GM23338 (cell line): ENCODE results near the gene UBE2J1. TPM values are rescaled to one million over a fixed set of nuclear protein-coding genes. Genes with fewer than 3 reads are reported as not detected.

Experiments used
- ATAC-seq: fragments of 200-7000 bp; cut with Tn5 transposase; 3 replicates; pipeline ENCODE4 v1.9.1; 2020
- DNase-seq: peaks from one replicate; pipeline ENCODE4 v3.0.0-alpha.2; 2015; ENCODE audit warnings: low spot score
- H2AFZ ChIP-seq: fragments of 200-600 bp; sonication (generic); 2 replicates; pipeline ENCODE4 v1.8.0; 2016; ENCODE audit warnings: antibody characterized with exemption, mild to moderate bottlenecking, moderate library complexity
- H3F3A ChIP-seq: fragments of 200-600 bp; sonication (generic); replicated peaks from 2 replicates; pipeline ENCODE4 v1.8.0; 2017; ENCODE audit warnings: antibody characterized with exemption, mixed run types, low read depth
- H3K27ac ChIP-seq: fragments of 200-600 bp; sonication (generic); 2 replicates; pipeline ENCODE4 v1.6.1; 2016; ENCODE audit warnings: low read depth
- H3K27me3 ChIP-seq: fragments of 200-600 bp; sonication (generic); 2 replicates; pipeline ENCODE4 v1.8.0; 2016; ENCODE audit warnings: mild to moderate bottlenecking, mixed run types, moderate library complexity; ENCODE audit not compliant: insufficient read depth
- H3K36me3 ChIP-seq: fragments of 200-600 bp; sonication (generic); 2 replicates; pipeline ENCODE4 v1.8.0; 2016; ENCODE audit warnings: mild to moderate bottlenecking; ENCODE audit not compliant: insufficient read depth
- H3K4me1 ChIP-seq: fragments of 200-600 bp; sonication (generic); 2 replicates; pipeline ENCODE4 v1.8.0; 2016; ENCODE audit warnings: mild to moderate bottlenecking, moderate library complexity; ENCODE audit not compliant: insufficient read depth
- H3K4me2 ChIP-seq: fragments of 200-600 bp; sonication (generic); 2 replicates; pipeline ENCODE4 v1.7.1; 2017; ENCODE audit warnings: mixed run types
- H3K4me3 ChIP-seq: fragments of 200-600 bp; sonication (generic); 2 replicates; pipeline ENCODE4 v1.6.1; 2016; ENCODE audit warnings: mixed run types
- H3K79me2 ChIP-seq: fragments of 200-600 bp; sonication (generic); replicated peaks from 2 replicates; pipeline ENCODE4 v1.8.0; 2017; ENCODE audit warnings: mild to moderate bottlenecking; ENCODE audit not compliant: insufficient read depth
- H3K9me2 ChIP-seq: fragments of 200-600 bp; sonication (generic); 2 replicates; pipeline ENCODE4 v1.8.0; 2017; ENCODE audit not compliant: insufficient read depth
- H4K20me1 ChIP-seq: fragments of 200-600 bp; sonication (generic); replicated peaks from 2 replicates; pipeline ENCODE4 v1.8.0; 2017; ENCODE audit warnings: mild to moderate bottlenecking; ENCODE audit not compliant: insufficient read depth
- H3K27ac Mint-ChIP-seq: 2 replicates; pipeline ENCODE4 v1.8.0; 2020; ENCODE audit warnings: inconsistent platforms, mild to moderate bottlenecking, moderate library complexity, mixed read lengths
- H3K27me3 Mint-ChIP-seq: 3 replicates; pipeline ENCODE4 v1.8.0; 2022; ENCODE audit warnings: low read depth, mild to moderate bottlenecking, moderate library complexity, mixed read lengths, inconsistent platforms; ENCODE audit not compliant: insufficient read depth, poor library complexity
- H3K36me3 Mint-ChIP-seq: 3 replicates; pipeline ENCODE4 v1.8.0; 2021; ENCODE audit warnings: low read depth, mild to moderate bottlenecking, inconsistent platforms, moderate library complexity, mixed read lengths
- H3K4me1 Mint-ChIP-seq: 3 replicates; pipeline ENCODE4 v1.8.0; 2020; ENCODE audit warnings: mild to moderate bottlenecking, inconsistent platforms, mixed read lengths
- H3K4me3 Mint-ChIP-seq: 3 replicates; pipeline ENCODE4 v1.8.0; 2021; ENCODE audit warnings: moderate library complexity, mild to moderate bottlenecking, inconsistent platforms, mixed read lengths
- H3K9me3 Mint-ChIP-seq: 3 replicates; pipeline ENCODE4 v1.8.0; 2020; ENCODE audit warnings: moderate library complexity, mild to moderate bottlenecking, inconsistent platforms, mixed read lengths
- CREB1 ChIP-seq: fragments of 250-450 bp; sonication (Bioruptor Pico); IDR thresholded peaks from 2 replicates; pipeline ENCODE4 v1.5.0; 2020; ENCODE audit warnings: low read depth, mild to moderate bottlenecking, moderate library complexity
- EZH2 ChIP-seq: fragments of 200-600 bp; sonication (generic); IDR thresholded peaks from one replicate; pipeline ENCODE4 v1.8.0; 2017; ENCODE audit warnings: antibody characterized with exemption, mild to moderate bottlenecking, low read depth; ENCODE audit not compliant: unreplicated experiment
- EZH2phosphoT487 ChIP-seq: fragments of 200-600 bp; sonication (generic); IDR thresholded peaks from one replicate; pipeline ENCODE4 v1.8.1; 2018; ENCODE audit warnings: antibody characterized with exemption; ENCODE audit not compliant: unreplicated experiment
- JUNB ChIP-seq: IDR thresholded peaks from one replicate; pipeline ENCODE4 v1.6.1; 2016; ENCODE audit warnings: antibody characterized with exemption; ENCODE audit not compliant: unreplicated experiment
- NANOG ChIP-seq: IDR thresholded peaks from 2 replicates; pipeline ENCODE4 v1.6.1; 2016; ENCODE audit warnings: antibody characterized with exemption, borderline replicate concordance
- POLR2AphosphoS5 ChIP-seq: IDR thresholded peaks from 2 replicates; pipeline ENCODE4 v1.6.1; 2016; ENCODE audit warnings: antibody characterized with exemption, low read depth
- STAT1 ChIP-seq: IDR thresholded peaks from one replicate; pipeline ENCODE4 v1.6.1; 2016; ENCODE audit warnings: antibody characterized with exemption; ENCODE audit not compliant: unreplicated experiment
- ZNF114 ChIP-seq: fragments of 250-450 bp; sonication (Bioruptor Pico); IDR thresholded peaks from 2 replicates; pipeline ENCODE4 v1.5.0; 2020; ENCODE audit warnings: mild to moderate bottlenecking, moderate library complexity
- ZNF331 ChIP-seq: fragments of 250-450 bp; sonication (Bioruptor Pico); IDR thresholded peaks from 2 replicates; pipeline ENCODE4 v1.5.0; 2020; ENCODE audit warnings: low read depth, mild to moderate bottlenecking, moderate library complexity
- polyA plus RNA-seq: library from polyadenylated mRNA; unstranded; fragments of >200 nt; fragmentation: Nextera tagmentation; extraction: Ambion mirVana; gene quantifications from 2 replicates; pipeline ENCODE4 v1.2.1, GENCODE V29; 2016
- total RNA-seq: library from RNA; depleted of rRNA; stranded (reverse); fragments of >200 nt; shearing (Covaris generic); gene quantifications from 2 replicates; pipeline ENCODE4 v1.2.3, GENCODE V29; 2014
- TF ChIP-seq, protein P1 (sequence below), 2 experiments: fragments of 200-600 bp in 1 of 2; sonication (generic) in 1 of 2; conservative IDR thresholded peaks; 2 replicates each; pipeline versions ENCODE4 v1.5.1 to v1.6.1; 2016 to 2017; ENCODE audit warnings: antibody characterized with exemption in 2 of 2, low read depth in 2 of 2, mild to moderate bottlenecking in 2 of 2, moderate library complexity in 1 of 2
- TF ChIP-seq, protein P2 (sequence below): IDR thresholded peaks from 2 replicates; pipeline ENCODE4 v1.6.1; 2016; ENCODE audit warnings: antibody characterized with exemption
- TF ChIP-seq, protein P3 (sequence below): IDR thresholded peaks from one replicate; pipeline ENCODE4 v1.6.1; 2018; ENCODE audit warnings: antibody characterized with exemption; ENCODE audit not compliant: unreplicated experiment
- TF ChIP-seq, protein P4 (sequence below): fragments of 250-450 bp; sonication (Bioruptor Pico); IDR thresholded peaks from 2 replicates; pipeline ENCODE4 v1.5.0; 2020; ENCODE audit warnings: mild to moderate bottlenecking, moderate library complexity

UBE2J1 gene
- total and polyA plus RNA-seq, 2 experiments from 2014 or later: 7.5 to 13.1 TPM

DNA sequence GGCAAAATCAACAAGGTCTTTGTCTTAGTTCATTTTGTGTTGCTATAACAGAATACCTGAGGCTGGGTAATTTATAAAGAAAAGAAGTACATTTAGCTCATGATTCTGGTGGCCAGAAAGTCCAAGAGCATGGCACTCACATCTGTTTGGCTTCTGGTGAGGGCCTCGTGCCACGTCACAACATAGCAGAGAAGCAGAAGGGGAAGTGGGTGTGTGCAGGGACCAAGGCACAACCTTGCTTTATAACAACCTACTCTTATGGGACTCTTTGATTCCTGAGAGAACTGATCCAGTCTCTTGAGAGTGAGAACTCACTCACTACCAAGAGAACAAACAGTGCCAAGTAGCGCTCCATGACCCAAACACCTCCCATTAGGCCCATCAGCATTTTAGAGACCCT is 62.8 kb downstream of the UBE2J1 start:
- no peak overlapping the region for H3K27ac Mint-ChIP-seq
- H3K27me3 Mint-ChIP-seq: no peaks in the 10 kb centered on the region
- no peaks in the 10 kb centered on the region for H3K9me2 ChIP-seq
- ATAC-seq: no peak
- no peaks in the 10 kb centered on the region for H3K79me2 ChIP-seq
- H3K4me2 ChIP-seq: no peak overlapping the region
- H3K4me3 Mint-ChIP-seq: no peak overlapping the region
- H3K36me3 ChIP-seq: no peaks in the 10 kb centered on the region
- no peaks in the 10 kb centered on the region for H3K27me3 ChIP-seq
- no peaks in the 10 kb centered on the region; the same call in 2 of the 3 replicates for H3K36me3 Mint-ChIP-seq
- H3K27ac ChIP-seq: no peak overlapping the region
- no peaks in the 10 kb centered on the region for H3K4me1 ChIP-seq
- TF ChIP-seq EZH2phosphoT487 (no peak), ZNF331 (CRISPR knock-in tag) (no peak), CREB1 (no peak), NANOG (no peak), JUNB (no peak), POLR2AphosphoS5 (no peak), STAT1 (no peak), EZH2 (no peak), ZNF114 (CRISPR knock-in tag) (no peak)
- TF ChIP-seq, protein P1, sequence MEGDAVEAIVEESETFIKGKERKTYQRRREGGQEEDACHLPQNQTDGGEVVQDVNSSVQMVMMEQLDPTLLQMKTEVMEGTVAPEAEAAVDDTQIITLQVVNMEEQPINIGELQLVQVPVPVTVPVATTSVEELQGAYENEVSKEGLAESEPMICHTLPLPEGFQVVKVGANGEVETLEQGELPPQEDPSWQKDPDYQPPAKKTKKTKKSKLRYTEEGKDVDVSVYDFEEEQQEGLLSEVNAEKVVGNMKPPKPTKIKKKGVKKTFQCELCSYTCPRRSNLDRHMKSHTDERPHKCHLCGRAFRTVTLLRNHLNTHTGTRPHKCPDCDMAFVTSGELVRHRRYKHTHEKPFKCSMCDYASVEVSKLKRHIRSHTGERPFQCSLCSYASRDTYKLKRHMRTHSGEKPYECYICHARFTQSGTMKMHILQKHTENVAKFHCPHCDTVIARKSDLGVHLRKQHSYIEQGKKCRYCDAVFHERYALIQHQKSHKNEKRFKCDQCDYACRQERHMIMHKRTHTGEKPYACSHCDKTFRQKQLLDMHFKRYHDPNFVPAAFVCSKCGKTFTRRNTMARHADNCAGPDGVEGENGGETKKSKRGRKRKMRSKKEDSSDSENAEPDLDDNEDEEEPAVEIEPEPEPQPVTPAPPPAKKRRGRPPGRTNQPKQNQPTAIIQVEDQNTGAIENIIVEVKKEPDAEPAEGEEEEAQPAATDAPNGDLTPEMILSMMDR (conservative IDR thresholded peaks at IDR 0.05; ENCODE audit: low read depth in 2 of 2): no peak
- TF ChIP-seq, protein P2, sequence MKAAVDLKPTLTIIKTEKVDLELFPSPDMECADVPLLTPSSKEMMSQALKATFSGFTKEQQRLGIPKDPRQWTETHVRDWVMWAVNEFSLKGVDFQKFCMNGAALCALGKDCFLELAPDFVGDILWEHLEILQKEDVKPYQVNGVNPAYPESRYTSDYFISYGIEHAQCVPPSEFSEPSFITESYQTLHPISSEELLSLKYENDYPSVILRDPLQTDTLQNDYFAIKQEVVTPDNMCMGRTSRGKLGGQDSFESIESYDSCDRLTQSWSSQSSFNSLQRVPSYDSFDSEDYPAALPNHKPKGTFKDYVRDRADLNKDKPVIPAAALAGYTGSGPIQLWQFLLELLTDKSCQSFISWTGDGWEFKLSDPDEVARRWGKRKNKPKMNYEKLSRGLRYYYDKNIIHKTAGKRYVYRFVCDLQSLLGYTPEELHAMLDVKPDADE: no peak
- TF ChIP-seq, protein P3, sequence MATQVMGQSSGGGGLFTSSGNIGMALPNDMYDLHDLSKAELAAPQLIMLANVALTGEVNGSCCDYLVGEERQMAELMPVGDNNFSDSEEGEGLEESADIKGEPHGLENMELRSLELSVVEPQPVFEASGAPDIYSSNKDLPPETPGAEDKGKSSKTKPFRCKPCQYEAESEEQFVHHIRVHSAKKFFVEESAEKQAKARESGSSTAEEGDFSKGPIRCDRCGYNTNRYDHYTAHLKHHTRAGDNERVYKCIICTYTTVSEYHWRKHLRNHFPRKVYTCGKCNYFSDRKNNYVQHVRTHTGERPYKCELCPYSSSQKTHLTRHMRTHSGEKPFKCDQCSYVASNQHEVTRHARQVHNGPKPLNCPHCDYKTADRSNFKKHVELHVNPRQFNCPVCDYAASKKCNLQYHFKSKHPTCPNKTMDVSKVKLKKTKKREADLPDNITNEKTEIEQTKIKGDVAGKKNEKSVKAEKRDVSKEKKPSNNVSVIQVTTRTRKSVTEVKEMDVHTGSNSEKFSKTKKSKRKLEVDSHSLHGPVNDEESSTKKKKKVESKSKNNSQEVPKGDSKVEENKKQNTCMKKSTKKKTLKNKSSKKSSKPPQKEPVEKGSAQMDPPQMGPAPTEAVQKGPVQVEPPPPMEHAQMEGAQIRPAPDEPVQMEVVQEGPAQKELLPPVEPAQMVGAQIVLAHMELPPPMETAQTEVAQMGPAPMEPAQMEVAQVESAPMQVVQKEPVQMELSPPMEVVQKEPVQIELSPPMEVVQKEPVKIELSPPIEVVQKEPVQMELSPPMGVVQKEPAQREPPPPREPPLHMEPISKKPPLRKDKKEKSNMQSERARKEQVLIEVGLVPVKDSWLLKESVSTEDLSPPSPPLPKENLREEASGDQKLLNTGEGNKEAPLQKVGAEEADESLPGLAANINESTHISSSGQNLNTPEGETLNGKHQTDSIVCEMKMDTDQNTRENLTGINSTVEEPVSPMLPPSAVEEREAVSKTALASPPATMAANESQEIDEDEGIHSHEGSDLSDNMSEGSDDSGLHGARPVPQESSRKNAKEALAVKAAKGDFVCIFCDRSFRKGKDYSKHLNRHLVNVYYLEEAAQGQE: no peak
- TF ChIP-seq, protein P4, sequence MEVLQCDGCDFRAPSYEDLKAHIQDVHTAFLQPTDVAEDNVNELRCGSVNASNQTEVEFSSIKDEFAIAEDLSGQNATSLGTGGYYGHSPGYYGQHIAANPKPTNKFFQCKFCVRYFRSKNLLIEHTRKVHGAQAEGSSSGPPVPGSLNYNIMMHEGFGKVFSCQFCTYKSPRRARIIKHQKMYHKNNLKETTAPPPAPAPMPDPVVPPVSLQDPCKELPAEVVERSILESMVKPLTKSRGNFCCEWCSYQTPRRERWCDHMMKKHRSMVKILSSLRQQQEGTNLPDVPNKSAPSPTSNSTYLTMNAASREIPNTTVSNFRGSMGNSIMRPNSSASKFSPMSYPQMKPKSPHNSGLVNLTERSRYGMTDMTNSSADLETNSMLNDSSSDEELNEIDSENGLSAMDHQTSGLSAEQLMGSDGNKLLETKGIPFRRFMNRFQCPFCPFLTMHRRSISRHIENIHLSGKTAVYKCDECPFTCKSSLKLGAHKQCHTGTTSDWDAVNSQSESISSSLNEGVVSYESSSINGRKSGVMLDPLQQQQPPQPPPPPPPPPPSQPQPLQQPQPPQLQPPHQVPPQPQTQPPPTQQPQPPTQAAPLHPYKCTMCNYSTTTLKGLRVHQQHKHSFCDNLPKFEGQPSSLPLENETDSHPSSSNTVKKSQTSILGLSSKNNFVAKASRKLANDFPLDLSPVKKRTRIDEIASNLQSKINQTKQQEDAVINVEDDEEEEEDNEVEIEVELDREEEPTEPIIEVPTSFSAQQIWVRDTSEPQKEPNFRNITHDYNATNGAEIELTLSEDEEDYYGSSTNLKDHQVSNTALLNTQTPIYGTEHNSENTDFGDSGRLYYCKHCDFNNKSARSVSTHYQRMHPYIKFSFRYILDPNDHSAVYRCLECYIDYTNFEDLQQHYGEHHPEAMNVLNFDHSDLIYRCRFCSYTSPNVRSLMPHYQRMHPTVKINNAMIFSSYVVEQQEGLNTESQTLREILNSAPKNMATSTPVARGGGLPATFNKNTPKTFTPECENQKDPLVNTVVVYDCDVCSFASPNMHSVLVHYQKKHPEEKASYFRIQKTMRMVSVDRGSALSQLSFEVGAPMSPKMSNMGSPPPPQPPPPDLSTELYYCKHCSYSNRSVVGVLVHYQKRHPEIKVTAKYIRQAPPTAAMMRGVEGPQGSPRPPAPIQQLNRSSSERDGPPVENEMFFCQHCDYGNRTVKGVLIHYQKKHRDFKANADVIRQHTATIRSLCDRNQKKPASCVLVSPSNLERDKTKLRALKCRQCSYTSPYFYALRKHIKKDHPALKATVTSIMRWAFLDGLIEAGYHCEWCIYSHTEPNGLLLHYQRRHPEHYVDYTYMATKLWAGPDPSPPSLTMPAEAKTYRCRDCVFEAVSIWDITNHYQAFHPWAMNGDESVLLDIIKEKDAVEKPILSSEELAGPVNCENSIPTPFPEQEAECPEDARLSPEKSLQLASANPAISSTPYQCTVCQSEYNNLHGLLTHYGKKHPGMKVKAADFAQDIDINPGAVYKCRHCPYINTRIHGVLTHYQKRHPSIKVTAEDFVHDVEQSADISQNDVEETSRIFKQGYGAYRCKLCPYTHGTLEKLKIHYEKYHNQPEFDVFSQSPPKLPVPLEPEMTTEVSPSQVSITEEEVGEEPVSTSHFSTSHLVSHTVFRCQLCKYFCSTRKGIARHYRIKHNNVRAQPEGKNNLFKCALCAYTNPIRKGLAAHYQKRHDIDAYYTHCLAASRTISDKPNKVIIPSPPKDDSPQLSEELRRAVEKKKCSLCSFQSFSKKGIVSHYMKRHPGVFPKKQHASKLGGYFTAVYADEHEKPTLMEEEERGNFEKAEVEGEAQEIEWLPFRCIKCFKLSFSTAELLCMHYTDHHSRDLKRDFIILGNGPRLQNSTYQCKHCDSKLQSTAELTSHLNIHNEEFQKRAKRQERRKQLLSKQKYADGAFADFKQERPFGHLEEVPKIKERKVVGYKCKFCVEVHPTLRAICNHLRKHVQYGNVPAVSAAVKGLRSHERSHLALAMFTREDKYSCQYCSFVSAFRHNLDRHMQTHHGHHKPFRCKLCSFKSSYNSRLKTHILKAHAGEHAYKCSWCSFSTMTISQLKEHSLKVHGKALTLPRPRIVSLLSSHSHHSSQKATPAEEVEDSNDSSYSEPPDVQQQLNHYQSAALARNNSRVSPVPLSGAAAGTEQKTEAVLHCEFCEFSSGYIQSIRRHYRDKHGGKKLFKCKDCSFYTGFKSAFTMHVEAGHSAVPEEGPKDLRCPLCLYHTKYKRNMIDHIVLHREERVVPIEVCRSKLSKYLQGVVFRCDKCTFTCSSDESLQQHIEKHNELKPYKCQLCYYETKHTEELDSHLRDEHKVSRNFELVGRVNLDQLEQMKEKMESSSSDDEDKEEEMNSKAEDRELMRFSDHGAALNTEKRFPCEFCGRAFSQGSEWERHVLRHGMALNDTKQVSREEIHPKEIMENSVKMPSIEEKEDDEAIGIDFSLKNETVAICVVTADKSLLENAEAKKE (CRISPR knock-in tag): no peak
- peaks cover 9% of the 10 kb centered on the region for H3K4me1 Mint-ChIP-seq
- no peaks in the 10 kb centered on the region; the same call in 2 of the 3 replicates for H3K9me3 Mint-ChIP-seq
- no peak overlapping the region for H3K4me3 ChIP-seq
- DNase-seq: no peak
- H3F3A ChIP-seq: no peaks in the 10 kb centered on the region
- H2AFZ ChIP-seq: no peak overlapping the region
- no peaks in the 10 kb centered on the region for H4K20me1 ChIP-seq
